Transverse colon (tissue), 4 donors: ENCODE results near the gene ZNF738. TPM values are rescaled to one million over a fixed set of nuclear protein-coding genes. Genes with fewer than 3 reads are reported as not detected.

Experiments used
- DNase-seq: peaks from one replicate; pipeline ENCODE4 v3.0.0-alpha.2; 2019
- H3K27ac ChIP-seq, 4 donors: fragments of 200-600 bp; sonication (generic); 2 replicates each; pipeline ENCODE4 v1.5.1; 2016 to 2018; ENCODE audit warnings: inconsistent platforms in 4 of 4
- H3K27me3 ChIP-seq: fragments of 200-600 bp; sonication (generic); 2 replicates; pipeline ENCODE4 v1.5.1; 2017; ENCODE audit warnings: inconsistent platforms
- H3K36me3 ChIP-seq, 4 donors: fragments of 200-600 bp; sonication (generic); 2 replicates each; pipeline ENCODE4 v1.5.1; 2017 to 2019; ENCODE audit warnings: inconsistent platforms in 4 of 4
- H3K4me1 ChIP-seq, 4 donors: fragments of 200-600 bp; sonication (generic); 2 replicates each; pipeline ENCODE4 v1.5.1; 2017 to 2020; ENCODE audit warnings: inconsistent platforms in 4 of 4
- H3K4me3 ChIP-seq, 4 donors: fragments of 200-600 bp; sonication (generic); 1 replicate in 1 of 4; 2 replicates in 3 of 4; pipeline versions ENCODE4 v1.5.1 to v1.6.1; 2017 to 2019; ENCODE audit warnings: inconsistent platforms in 4 of 4
- H3K9me3 ChIP-seq, 2 donors: fragments of 200-600 bp; sonication (generic); 2 replicates each; pipeline ENCODE4 v1.5.1; 2017 to 2019; ENCODE audit warnings: inconsistent platforms in 2 of 2
- EP300 ChIP-seq: sonication (generic); formaldehyde crosslinking; IDR thresholded peaks from one replicate; pipeline ENCODE4 v1.6.1; 2017; ENCODE audit warnings: antibody characterized with exemption, low read depth
- POLR2A ChIP-seq: fragments of 450-650 bp; IDR thresholded peaks from one replicate; pipeline ENCODE4 v1.6.1; 2016; ENCODE audit warnings: antibody characterized with exemption, mild to moderate bottlenecking, moderate library complexity
- POLR2AphosphoS5 ChIP-seq, 3 donors: sonication (generic); formaldehyde crosslinking; IDR thresholded peaks; one replicate each; pipeline ENCODE4 v1.6.1; 2016; ENCODE audit warnings: antibody characterized with exemption in 3 of 3
- WGBS, 2 donors: methylation state at CpG; one replicate each; pipeline ENCODE4 v1.1.5; 2018; ENCODE audit warnings: low coverage in 1 of 2; 5-methylcytosine and 5-hydroxymethylcytosine counted together
- in situ Hi-C, 4 donors: fragments of 200-750 bp; cut with MboI; loops; one replicate each; pipeline versions ENCODE4 v1.15.0 to v1.15.1; 2017; ENCODE audit warnings: low sequenced_read_pairs in 3 of 4, low pct_ligation_motif_present in 1 of 4, low pct_unique_long_range_greater_than_20kb in 1 of 4
- intact Hi-C: fragments of 100-400 bp; cut with DNase I; formaldehyde crosslinking; loops from one replicate; pipeline ENCODE4 v1.15.1; 2023; ENCODE audit warnings: low total_unique reads
- total RNA-seq, 4 donors: library from RNA; depleted of rRNA; stranded (reverse); fragments of >200 nt; gene quantifications; one replicate each; pipeline ENCODE4 v1.1.0, GENCODE V29; 2016
- TF ChIP-seq, protein P1 (sequence below), 5 experiments: fragments of 200-600 bp in 3 of 5; fragments of 450-650 bp in 2 of 5; sonication (generic) in 3 of 5; IDR thresholded peaks; 1 replicate in 2 of 5; 2 replicates in 3 of 5; pipeline ENCODE4 v1.5.1; 2016 to 2017; ENCODE audit warnings: antibody characterized with exemption in 5 of 5, inconsistent platforms in 3 of 5, mild to moderate bottlenecking in 2 of 5, moderate library complexity in 1 of 5

ZNF738 gene
- total RNA-seq, 4 donors from 2014 or later, result 2.0 to 8.6 (median 5.9) TPM

GRCh38 chr19:21321996-21322395 lies 36.8 kb upstream of the ZNF738 start:
- peaks cover 0 to 47% (median 2%) of the 10 kb centered on the region in 4 donors for H3K36me3 ChIP-seq
- H3K9me3 ChIP-seq, result peaks cover 0 to 27% of the 10 kb centered on the region in 2 donors
- no peak overlapping the region for H3K4me3 ChIP-seq
- 87 to 96% methylated on average over 4 of the region's 4 CpGs for WGBS, 2 donors
- H3K4me1 ChIP-seq, result peaks cover 0 to 5% (median 3%) of the 10 kb centered on the region in 4 donors
- intact Hi-C loops (no loop called here), in situ Hi-C loops (no loop called here)
- DNase-seq, result no peak
- TF ChIP-seq EP300 (no peak), POLR2A (no peak), POLR2AphosphoS5 (IDR thresholded peaks at IDR 0.05) (no peak)
- TF ChIP-seq, protein P1, sequence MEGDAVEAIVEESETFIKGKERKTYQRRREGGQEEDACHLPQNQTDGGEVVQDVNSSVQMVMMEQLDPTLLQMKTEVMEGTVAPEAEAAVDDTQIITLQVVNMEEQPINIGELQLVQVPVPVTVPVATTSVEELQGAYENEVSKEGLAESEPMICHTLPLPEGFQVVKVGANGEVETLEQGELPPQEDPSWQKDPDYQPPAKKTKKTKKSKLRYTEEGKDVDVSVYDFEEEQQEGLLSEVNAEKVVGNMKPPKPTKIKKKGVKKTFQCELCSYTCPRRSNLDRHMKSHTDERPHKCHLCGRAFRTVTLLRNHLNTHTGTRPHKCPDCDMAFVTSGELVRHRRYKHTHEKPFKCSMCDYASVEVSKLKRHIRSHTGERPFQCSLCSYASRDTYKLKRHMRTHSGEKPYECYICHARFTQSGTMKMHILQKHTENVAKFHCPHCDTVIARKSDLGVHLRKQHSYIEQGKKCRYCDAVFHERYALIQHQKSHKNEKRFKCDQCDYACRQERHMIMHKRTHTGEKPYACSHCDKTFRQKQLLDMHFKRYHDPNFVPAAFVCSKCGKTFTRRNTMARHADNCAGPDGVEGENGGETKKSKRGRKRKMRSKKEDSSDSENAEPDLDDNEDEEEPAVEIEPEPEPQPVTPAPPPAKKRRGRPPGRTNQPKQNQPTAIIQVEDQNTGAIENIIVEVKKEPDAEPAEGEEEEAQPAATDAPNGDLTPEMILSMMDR (IDR thresholded peaks at IDR 0.05), result no peak
- peak overlapping the region in 1 of 4 donors; percentile 41 for H3K27ac ChIP-seq
- no peaks in the 10 kb centered on the region for H3K27me3 ChIP-seq

DNA sequence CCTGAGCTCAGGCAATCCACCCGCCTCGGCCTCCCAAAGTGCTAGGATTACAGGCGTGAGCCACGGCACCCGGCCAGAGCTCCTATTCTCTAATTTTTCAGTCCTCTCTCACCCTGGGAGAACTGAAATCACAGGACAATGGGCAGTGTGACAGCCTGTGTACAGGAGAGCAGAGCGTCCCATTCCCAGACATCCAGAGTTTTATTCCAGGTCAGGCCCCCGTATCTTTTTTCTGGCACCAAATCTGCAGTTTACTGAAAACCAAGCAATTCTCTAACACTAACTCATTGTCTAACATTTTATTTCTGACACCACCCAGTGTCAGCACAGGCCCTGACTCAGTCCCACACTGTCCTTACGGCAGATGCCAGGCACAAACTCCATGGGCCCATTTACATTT lies 36.3 kb upstream of the ZNF738 start:
- TF ChIP-seq, protein P1 (IDR thresholded peaks at IDR 0.05), result no peak
- H3K36me3 ChIP-seq, result peaks cover 0 to 47% (median 2%) of the 10 kb centered on the region in 4 donors
- peaks cover 0 to 9% (median 3%) of the 10 kb centered on the region in 4 donors for H3K4me1 ChIP-seq
- intact Hi-C loops (no loop called here), in situ Hi-C loops (no loop called here)
- DNase-seq, result no peak
- H3K9me3 ChIP-seq, result peaks cover 0 to 27% of the 10 kb centered on the region in 2 donors
- H3K4me3 ChIP-seq, result no peak overlapping the region
- 77 to 85% methylated on average over 3 to 8 of the region's 8 CpGs for WGBS, 2 donors
- peak overlapping the region in 1 of 4 donors; percentile 41 for H3K27ac ChIP-seq
- no peaks in the 10 kb centered on the region for H3K27me3 ChIP-seq

GRCh38 chr19:21323000-21323399 lies 35.8 kb upstream of the ZNF738 start:
- intact Hi-C loops (no loop called here), in situ Hi-C loops (no loop called here)
- WGBS, 2 donors, result 96% methylated on average over 2 of the region's 2 CpGs
- H3K9me3 ChIP-seq, result peaks cover 0 to 27% of the 10 kb centered on the region in 2 donors
- H3K27ac ChIP-seq, result peak overlapping the region in 1 of 4 donors; percentile 3
- TF ChIP-seq POLR2A (no peak), EP300 (no peak), POLR2AphosphoS5 (IDR thresholded peaks at IDR 0.05) (no peak)
- TF ChIP-seq, protein P1 (IDR thresholded peaks at IDR 0.05), result no peak
- H3K4me3 ChIP-seq, result no peak overlapping the region
- H3K27me3 ChIP-seq, result no peaks in the 10 kb centered on the region
- peaks cover 0 to 14% (median 6%) of the 10 kb centered on the region in 4 donors for H3K4me1 ChIP-seq
- no peak for DNase-seq
- H3K36me3 ChIP-seq, result peaks cover 0 to 46% (median 2%) of the 10 kb centered on the region in 4 donors

DNA sequence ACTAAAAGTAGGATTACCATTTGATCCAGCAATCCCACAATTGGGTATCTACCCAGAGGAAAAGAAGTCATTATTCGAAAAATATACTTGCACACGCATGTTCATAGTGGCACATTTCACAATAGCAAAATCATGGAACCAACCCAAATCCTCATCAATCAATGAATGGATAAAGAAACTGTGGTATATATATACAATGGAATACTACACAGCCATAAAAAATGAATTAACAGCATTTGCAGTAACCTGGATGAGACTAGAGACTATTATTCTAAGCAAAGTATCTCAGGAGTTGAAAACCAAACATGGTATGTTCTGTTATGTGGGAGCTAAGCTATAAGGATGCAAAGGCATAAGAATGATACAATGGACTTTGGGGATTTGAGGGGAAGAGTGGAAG lies 32.6 kb upstream of the ZNF738 start:
- intact Hi-C loops, result no loop called here
- H3K4me1 ChIP-seq, result peaks cover 0 to 22% (median 14%) of the 10 kb centered on the region in 4 donors
- no peak overlapping the region for H3K27ac ChIP-seq
- H3K4me3 ChIP-seq, result no peak overlapping the region
- TF ChIP-seq EP300 (no peak), POLR2A (no peak), POLR2AphosphoS5 (IDR thresholded peaks at IDR 0.05) (no peak)
- TF ChIP-seq, protein P1 (IDR thresholded peaks at IDR 0.05), result no peak
- WGBS, 2 donors, result 71 to 100% methylated on average over 2 of the region's 2 CpGs
- no peaks in the 10 kb centered on the region for H3K27me3 ChIP-seq
- peaks cover 0 to 27% of the 10 kb centered on the region in 2 donors for H3K9me3 ChIP-seq
- in situ Hi-C loops, result no loop called here
- DNase-seq, result no peak
- peaks cover 0 to 29% (median 2%) of the 10 kb centered on the region in 4 donors for H3K36me3 ChIP-seq
